Stimulated activated CD4-positive, alpha-beta T cell treated with anti-CD3 and anti-CD28 coated beads, TNF-alpha, amount 100 ng/mL, for 1 hour (primary cell): ENCODE data around the gene CCR2.
"Not testable (repeated sequence)": the region's sequence is repeated elsewhere in the genome, so short reads cannot be mapped to it uniquely, and the experiment has no call there.

Experiments used
- DNase-seq, 3 donors: peaks; one replicate each; pipeline ENCODE4 v3.0.0-alpha.2; 2020; ENCODE audit warnings: low read depth in 3 of 3, low spot score in 1 of 3

The CCR2 gene

DNA sequence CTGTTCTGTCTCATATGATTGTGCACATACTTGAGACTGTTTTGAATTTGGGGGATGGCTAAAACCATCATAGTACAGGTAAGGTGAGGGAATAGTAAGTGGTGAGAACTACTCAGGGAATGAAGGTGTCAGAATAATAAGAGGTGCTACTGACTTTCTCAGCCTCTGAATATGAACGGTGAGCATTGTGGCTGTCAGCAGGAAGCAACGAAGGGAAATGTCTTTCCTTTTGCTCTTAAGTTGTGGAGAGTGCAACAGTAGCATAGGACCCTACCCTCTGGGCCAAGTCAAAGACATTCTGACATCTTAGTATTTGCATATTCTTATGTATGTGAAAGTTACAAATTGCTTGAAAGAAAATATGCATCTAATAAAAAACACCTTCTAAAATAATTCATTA, 21.9 kb downstream of the CCR2 start:
- no peak for DNase-seq

DNA sequence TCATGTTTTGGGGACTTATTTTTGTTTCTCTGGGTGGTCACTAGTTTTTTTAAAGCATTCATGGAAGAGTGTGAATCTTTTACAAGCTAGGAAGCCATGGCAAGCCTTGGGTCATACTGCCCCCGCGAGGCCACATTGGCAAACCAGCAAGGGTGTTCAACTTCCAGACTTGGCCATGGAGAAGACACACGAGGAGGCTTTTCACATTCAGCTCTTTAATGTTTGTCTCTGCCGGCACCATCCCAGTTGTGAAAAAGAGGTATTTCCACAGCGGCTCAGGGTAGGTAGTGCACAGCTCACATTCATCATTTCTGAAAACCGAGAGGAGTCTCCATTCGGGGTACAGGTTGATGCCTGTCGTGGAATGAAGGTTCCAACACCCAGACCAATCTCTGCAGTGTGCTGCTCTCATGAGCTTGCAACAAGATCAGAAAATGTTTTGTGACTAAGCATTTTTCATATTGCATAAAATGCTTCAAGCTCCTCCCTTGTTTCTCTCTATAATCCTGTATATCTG, 24.6 kb downstream of the CCR2 start:
- peak in 2 of 3 donors; percentile 7 to 51 for DNase-seq

DNA sequence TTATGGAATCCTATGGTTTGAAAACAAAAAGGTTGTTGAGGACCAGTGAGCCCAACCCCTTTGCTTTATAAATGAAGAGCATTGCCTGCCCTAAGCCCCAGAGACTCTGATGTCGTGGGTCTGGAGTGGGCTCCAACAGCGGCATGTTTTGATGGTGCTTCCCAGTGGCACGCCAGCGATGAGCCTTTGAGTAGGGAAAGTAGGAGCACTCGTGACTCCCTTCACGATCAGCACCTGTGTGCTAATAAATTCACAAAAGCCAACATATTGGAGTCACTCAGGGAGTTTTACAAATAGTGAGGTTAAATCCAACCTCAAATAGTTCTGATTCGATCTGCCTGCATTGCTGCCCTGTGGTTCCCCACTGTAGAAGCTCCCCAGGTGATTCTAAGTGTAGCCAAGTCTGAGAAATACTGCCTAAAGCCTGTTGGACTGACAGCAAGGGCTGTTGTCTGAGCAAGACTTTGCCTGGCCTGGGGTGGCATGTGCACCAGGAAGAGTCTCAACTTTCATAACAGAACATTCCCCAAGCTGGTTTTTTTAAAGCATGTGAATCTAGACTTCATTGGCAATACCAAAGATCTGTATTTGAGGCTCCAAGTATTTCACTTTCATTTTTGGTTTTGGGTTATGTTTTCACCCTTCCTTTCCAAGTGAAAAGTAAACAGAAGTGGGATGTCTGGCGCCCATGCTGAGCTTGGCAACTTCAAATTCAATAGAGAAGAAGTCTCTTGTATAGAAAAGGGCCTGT, 26.7 kb downstream of the CCR2 start:
- no peak for DNase-seq

DNA sequence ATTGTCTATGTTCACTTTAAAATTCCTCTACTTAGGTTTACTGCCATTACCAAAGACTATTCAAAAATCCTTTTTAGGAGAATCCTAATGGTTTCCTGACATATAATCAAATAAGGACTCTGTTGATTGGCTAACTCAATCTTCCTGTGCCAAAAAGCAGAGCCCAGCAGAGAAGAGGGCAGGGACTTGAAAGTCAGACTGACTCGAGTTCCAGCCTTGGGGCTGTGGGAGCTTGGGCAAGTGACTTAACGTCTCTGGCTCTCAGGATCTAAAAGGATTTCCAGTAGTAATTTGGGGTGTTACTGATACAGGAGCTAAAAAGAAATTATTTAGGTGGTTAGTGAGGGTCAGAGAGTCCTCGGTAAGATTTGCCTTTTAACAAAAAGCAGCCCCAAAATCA, 27.7 kb downstream of the CCR2 start:
- DNase-seq: no peak

DNA sequence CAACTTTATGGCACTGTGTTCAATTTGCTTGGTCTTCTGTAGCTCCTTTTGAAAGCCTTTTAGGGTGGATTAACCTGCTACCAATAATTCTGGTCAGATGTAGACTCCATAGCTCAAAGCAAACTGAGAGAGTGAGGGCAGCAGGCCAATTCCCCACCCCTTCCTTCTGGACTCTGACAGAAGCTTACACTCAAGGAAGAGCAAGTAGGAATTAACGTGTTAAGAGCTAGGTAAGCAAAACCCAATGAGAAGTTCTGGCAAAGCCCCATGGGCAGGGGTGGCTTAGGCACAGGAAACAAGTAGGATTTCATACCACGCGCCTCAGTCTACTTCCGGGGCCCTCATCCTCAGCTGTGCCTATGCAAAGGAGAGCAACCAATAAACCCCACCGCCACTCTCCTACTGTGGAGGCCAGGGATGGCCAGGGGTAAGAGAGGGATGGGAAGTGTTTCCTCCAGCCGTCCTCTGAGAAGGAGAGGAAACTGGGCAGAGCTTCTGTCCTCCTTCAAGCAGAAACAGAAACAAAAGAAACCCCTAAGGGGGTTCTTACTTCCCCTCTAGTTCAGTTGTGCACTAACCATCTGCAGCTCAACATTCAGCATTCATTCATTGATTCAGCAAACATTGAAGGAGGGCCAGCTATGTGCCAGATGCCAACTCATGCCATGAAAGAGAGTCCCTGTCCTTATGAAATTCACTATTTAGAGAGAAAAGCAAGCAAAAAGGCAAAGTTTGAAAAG, 29.5 kb downstream of the CCR2 start:
- DNase-seq: no peak

DNA sequence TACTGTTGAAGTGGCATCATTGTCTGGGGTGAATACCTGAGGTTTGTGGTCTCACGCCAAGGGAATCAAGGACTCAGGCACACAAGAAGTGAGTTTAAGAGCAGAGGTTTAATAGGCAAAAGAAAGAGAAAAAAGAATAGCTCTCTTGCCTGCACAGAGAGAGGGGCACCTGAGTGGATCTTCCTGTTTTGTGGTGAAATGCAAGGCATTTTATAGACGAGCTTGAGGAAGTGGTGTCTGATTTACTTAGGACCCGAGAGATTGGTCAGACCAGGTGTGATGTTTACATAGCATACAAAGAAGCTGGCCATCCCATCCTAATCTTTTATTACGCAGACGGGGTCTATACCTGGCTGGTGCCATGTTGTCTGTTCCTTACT, 30.0 kb downstream of the CCR2 start:
- no peak for DNase-seq

DNA sequence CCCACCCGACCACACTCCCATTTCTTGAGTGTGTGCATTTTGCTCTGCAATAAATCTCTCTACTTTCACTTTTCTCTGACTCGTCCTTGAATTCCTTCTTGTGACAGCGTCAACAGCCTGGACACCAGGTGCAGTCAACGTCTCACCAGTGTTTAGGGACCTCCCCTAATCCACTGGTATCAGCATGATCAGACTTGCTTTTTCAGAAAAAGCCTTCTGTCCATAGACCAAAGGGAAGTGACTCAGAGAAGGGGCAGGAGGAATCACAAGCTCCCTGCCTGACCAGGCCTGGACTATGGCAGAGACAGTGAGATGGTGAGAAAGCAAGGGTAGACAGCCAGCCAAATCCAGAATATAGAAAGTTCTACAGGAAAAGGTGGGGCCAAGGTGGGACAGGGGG, 32.3 kb downstream of the CCR2 start:
- DNase-seq: no peak

DNA sequence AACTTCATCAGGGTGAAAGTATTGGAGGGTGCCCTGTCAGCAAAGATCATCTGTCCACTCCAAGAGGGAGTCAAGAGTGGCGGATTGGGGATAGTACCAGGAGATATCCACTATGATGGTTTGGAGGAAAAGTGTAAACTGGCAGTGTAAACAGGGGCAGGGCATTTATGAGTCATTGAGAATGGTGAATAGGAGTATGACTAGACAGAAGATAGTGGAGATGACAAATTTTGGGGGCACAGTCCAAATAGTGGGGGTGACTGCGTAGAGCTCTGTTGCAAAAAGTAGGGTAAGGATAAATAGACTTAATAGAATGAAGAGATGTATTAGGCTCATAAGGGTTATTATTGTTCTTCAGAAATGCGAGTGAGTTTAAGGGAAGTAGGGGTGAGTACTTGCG, 34.9 kb downstream of the CCR2 start:
- not testable (repeated sequence) for DNase-seq

DNA sequence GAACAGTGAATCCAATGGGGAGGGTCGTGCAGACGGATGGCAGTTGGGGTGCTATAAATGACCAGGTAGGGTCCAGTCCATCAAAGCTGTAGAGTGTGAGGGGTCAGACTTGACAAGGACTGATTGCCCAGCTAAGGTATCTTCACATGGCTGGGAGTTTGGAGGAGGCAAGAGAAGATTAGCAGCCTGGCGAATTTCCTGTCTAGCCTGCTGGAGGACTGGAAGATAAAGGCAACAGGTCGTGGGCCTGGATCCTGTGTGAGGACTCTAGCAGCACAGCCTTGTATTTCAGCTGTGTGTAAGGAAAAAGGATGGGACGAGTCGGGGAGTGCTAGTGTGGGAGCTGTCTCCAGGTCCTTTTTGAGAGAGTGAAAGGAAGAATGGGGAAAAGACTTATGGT, 35.4 kb downstream of the CCR2 start:
- no peak for DNase-seq

DNA sequence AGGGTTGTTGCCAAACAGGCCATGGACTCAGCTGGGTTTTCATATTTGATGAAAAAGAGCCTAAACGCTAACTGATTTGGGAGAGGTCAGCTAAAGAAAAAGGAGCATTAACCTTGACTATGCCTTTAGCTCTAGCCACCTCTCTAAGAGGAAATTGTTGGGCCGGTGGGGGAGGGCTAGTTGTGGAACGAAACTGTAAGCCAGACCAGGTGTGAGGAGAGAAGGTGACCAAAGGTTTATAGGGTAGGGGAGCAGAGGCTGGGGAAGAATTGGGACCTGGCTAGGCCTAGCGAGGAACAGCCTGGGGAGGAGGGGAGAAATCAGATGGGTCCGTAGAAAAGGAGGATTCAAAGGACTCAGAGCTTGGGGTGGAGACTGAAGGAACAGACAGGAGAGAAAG, 37.6 kb downstream of the CCR2 start:
- not testable (repeated sequence) for DNase-seq

DNA sequence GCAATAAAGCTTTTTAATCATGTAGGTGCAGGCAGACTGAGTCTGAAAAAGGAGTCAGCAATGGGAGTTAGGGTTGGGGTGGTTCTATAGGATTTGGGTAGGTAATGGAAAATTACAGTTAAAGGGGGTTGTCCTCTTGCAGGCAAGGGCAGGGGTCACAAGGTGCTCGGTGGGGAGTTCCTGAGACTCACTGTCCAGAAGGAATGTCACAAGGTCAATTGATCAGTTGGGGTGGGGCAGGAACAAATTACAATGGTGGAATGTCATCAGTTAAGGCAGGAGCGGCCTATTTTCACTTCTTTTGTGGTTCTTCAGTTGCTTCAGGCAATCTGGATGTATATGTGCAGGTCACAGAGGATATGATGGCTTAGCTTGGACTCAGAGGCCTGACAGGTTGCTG, 39.1 kb downstream of the CCR2 start:
- no peak for DNase-seq

DNA sequence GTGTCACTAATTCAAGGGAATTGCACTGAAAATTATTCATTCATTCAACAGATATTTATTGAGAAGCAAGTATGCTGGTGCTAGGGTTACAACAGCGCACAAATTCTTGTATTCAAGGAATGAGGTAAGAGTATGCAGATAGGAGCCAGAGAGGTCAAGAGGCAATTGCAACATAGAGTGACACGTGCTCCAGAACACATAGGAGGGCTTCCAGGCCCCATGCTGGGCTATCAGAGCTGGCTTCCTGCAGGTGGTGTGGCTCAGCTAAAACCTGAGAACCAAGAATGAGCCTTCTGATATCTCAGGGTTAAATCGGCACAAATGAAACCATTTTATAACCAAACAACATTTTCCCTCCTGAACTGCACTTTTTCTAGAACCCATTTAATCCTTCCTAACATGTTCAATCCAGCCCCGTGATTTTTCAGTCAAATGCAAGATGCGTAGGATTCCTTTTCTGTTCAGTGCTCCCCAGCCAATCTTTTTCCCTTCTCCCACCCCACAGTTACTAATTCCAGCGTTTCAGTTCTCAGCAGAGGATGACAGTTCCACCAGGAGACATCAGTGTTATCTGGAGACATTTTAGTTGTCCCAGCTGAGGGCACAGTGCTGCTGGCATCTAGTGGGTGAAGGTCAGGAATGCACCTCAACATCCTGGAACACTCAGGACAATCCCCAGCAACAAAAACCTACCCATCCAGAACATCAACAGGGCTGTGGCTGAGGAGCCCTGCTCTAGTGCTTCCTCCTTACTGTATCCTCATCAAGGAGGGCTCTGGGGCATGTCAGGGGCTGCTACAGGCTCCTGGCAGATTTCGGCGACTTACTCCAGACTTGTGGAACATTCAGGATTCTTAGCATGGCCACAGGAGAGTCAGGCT, 39.9 kb downstream of the CCR2 start:
- DNase-seq: no peak

DNA sequence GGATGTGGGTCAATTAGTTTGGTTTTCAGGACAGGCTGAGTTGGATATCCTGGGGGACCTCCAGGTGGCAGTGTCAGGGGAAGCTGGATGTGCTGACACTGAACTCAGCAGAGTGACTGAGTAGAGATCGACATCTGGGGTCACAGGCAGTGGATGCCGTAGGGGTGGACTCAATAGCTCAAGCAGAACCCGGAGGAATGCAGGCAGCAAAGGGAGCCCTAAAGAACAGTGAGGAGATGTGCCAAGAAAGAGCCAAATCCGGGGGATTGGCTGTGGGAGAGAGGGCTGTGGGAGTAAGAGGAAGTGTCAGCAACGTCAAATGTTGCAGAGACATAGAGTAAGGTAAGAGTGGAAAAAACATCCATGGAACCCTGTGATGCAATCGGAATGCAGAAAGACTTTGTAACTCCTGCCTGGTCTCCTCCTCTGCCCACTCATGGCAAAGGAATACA, 41.3 kb downstream of the CCR2 start:
- no peak for DNase-seq

DNA sequence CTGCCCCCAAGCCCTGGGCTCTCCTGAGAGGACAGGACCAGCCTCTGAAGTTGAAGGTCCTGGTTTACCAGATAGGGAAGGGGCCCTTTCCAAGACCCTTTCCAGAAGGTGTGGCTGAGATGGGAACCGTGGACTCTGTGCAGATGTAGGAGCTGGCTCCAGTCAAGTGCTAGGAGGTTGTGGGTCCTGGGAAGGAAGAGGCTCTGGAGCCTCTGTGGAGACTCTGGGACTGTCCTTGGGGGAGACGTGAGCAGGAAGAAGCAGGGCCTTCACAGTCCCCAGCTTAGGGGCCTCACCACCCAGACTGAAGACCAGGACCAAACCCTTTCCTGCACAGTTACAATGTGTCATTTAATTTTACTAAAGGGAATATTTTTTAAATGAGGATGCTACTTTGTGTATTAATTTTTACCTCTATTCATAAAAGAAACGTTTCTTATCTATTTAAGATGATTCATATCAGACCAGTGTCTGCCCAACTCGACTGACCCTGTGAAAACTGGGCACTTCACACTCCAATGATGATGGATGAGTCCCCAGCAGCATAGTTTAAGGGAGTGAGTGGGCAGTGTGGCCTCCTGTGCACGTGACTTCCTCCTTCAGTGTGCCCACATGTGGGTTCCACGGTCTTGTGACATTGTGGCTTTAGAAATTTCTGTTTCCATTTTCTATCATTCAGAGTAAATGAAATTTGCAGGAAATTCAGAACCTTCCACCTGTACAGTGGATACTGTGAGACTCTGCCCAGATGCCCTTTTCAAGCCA, 42.0 kb downstream of the CCR2 start:
- DNase-seq: no peak

DNA sequence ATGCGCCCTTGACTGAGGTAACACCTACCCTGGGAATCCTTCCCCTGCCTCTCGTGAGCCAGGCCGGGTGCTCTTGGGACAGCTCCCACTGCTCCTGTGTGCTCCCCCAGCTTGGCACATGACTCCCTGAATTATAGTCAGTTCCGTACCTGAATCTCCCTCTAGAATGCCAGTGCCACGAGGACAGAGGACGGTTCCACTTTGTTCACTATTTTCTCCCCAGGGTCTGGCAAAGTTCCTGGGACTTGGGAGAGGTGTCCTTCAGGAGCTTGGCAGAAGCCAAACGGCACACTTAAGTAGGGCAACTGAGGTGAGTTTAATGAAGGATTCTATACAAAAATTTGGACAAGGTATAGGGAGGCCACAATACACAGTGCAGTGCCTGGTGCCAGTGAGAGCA, 43.2 kb downstream of the CCR2 start:
- DNase-seq: no peak

DNA sequence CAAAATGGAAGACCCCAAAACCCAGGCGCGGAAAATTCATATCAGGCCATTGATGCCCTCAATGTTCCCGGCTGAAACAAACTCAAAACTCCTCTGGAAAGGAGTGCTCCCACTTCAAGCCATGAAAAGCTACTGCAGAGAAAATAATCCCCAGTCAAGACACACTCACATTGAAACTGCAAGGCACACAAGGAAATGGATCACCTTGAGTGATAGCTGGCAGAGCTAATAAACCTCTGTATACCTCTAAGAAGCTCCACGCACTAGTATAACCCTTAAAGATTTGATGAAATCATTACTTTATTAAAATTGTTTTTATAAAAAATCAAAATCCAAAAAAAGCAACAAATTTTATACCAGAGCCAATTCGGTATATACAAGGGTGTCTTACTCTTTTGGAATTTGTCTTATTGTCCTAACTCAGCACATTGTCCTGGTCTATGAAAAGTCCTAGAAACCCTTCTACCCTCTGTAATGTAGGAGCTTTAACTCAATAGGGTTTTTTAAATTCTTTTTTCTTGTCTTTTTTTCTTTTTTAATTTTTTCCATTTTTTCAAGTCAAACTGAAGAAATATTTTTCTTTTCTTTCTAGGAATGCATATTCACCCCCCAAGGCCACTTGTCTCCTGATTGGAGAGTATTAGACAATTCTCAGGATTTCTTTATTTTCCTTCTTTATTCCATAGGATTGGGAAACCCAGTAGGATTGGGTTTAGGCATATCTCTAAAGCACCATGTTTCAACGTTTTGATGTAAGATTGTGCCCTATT, 44.5 kb downstream of the CCR2 start:
- no peak for DNase-seq

DNA sequence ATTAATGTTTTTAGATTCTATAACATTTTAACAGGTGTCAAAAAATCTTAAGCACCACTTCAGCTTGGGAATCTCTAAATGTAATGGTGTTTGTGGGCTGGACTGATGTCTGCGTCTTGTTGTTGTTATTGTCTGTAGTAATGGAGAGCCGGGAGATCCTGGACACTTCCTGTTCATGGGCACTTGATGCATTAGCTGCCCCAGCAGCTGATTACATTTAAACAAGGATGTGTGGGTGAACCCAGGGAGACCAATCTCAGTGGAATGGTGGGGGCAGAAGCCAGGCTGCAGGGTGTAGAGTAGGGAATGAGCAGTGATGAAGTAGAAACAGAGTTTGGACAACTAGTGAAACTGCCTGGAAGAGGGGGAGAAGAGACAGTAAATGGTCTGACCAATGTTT, 45.2 kb downstream of the CCR2 start:
- no peak for DNase-seq

DNA sequence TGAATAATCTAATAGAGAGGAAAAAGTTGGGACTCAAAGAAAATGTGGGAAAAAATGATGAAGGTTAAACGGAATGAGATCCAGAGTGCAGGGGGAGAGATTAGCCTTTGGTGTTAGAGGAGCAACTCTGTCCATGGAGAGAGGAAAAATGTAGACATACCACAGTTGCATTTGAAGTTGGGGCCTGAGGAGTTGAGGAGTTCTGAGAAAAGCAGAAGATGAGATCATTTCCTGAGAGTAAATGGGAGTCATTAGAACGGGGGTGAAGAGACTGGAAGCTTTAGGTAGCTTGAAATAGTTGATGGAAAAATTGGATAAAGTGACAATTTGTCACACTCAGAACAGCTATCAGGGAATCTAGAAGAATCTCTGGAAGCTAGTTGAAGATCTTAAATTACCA, 45.6 kb downstream of the CCR2 start:
- DNase-seq: no peak

DNA sequence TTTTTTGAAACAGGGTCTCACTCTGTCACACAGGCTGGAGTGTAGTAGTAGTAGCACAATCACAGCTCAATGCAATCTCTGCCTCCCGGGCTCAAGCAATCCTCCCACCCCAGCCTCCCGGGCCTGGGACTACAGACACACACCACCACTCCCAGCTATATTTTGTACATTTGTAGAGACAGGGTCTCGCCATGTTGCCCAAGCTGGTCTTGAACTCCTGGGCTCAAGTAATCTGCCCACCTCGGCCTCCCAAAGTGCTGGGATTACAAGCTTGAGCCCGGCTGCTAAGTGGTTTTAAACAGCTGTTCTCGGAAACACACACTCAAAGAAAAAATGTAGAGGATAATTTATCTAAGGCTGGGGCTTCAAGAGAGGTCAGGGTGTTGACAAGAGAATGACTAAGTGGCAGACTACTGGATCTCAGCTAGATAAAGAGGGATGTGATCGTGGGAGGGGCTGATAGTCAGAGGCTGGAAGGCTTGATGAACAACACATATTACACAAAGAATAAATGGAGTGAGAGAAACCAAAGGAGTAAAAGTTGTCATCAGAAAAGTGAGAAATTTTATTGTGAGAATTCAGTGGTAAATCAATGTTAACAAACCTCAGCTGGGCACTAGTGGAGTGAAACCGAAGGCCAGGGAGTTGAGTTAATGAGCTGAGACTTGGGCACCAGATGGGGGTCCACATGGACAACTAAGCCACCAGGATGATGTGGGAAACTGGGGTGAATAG, 46.3 kb downstream of the CCR2 start:
- no peak for DNase-seq
